Erythroblast (primary cell): Measurements from ENCODE around the gene CCDC112.
"Not testable (repeated sequence)": the region's sequence is repeated elsewhere in the genome, so short reads cannot be mapped to it uniquely, and the experiment has no call there.

ENCODE experiments used
- GATA1 ChIP-seq: IDR thresholded peaks from 2 replicates; pipeline ENCODE4 v1.6.1; 2011; ENCODE audit warnings: low read depth, mild to moderate bottlenecking, control low read depth, low read length, moderate library complexity
- POLR2A ChIP-seq: IDR thresholded peaks from 2 replicates; pipeline ENCODE4 v1.6.1; 2011; ENCODE audit warnings: mild to moderate bottlenecking, low read length

- TF ChIP-seq POLR2A, GATA1: not testable (repeated sequence)
Observed at GRCh38 chr5:115249379-115249778, 47.1 kb downstream of the CCDC112 start.
